BE2C (cell line): ENCODE data around the gene BBOF1.

Experiments used
- DNase-seq: peaks from one replicate; pipeline ENCODE4 v3.0.0-alpha.2; 2020
- H3K27me3 ChIP-seq: fragments of 250-450 bp; sonication (Bioruptor Pico); 2 replicates; pipeline ENCODE4 v1.5.1; 2020; ENCODE audit warnings: mild to moderate bottlenecking
- H3K36me3 ChIP-seq: fragments of 250-450 bp; sonication (Bioruptor Pico); 2 replicates; pipeline ENCODE4 v1.5.1; 2020; ENCODE audit warnings: mild to moderate bottlenecking
- H3K4me1 ChIP-seq: fragments of 250-450 bp; sonication (Bioruptor Pico); 2 replicates; pipeline ENCODE4 v1.5.1; 2020
- H3K4me3 ChIP-seq: 2 replicates; pipeline ENCODE4 v1.5.1; 2011; ENCODE audit warnings: low read depth, low read length
- H3K9me3 ChIP-seq: fragments of 250-450 bp; sonication (Bioruptor Pico); 2 replicates; pipeline ENCODE4 v1.5.1; 2020
- TF ChIP-seq, protein P1 (sequence below): IDR thresholded peaks from 2 replicates; pipeline ENCODE4 v1.5.1; 2012; ENCODE audit warnings: mild to moderate bottlenecking, low read depth, low read length

The BBOF1 gene

GRCh38 chr14:74018174-74018585, 969 bp upstream of the BBOF1 start:
- H3K27me3 ChIP-seq = no peaks in the 10 kb centered on the region
- no peak for DNase-seq
- no peaks in the 10 kb centered on the region; the same call in 1 of the 2 replicates for H3K9me3 ChIP-seq
- TF ChIP-seq, protein P1, sequence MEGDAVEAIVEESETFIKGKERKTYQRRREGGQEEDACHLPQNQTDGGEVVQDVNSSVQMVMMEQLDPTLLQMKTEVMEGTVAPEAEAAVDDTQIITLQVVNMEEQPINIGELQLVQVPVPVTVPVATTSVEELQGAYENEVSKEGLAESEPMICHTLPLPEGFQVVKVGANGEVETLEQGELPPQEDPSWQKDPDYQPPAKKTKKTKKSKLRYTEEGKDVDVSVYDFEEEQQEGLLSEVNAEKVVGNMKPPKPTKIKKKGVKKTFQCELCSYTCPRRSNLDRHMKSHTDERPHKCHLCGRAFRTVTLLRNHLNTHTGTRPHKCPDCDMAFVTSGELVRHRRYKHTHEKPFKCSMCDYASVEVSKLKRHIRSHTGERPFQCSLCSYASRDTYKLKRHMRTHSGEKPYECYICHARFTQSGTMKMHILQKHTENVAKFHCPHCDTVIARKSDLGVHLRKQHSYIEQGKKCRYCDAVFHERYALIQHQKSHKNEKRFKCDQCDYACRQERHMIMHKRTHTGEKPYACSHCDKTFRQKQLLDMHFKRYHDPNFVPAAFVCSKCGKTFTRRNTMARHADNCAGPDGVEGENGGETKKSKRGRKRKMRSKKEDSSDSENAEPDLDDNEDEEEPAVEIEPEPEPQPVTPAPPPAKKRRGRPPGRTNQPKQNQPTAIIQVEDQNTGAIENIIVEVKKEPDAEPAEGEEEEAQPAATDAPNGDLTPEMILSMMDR = no peak
- no peaks in the 10 kb centered on the region for H3K36me3 ChIP-seq
- H3K4me3 ChIP-seq = peak overlapping the region; percentile 96
- no peaks in the 10 kb centered on the region for H3K4me1 ChIP-seq

DNA sequence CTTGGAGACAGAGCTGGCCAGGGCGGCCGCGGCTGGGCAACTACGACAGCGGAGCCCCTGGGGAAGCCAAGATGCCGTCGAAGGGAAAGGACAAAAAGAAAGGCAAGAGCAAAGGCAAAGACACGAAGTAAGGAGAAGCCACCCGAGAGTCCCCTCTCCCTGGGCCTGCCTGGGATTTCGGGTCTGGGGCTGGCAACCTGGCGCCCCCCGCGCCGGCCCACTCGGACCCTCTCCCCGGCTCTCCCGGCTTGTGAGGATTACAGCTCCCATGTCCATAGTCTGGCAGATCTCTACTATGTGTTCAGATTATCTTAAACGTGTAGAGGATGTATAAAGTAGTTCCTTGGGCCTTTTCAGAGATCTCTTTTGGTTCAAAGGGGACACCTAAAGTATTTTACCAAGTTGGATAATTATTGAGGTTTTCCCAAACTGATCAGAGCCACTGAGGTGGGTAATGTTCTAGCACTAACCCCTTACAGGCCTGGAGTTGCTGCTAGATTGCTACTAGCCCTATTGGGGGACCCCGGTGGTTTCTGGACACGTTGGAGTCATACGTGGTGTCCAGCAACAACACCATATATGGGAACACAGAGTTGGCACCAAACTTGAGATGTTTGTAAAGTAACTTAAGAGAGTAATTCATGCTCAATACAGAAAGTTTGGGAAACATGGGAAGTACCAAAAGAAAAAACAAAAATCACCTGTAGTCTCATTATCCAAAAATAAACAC, 424 bp downstream of the BBOF1 start:
- Histone ChIP-seq H3K9me3 (no peaks in the 10 kb centered on the region), H3K4me1 (no peaks in the 10 kb centered on the region), H3K36me3 (no peaks in the 10 kb centered on the region), H3K4me3 (peak overlapping the region; percentile 96), H3K27me3 (no peaks in the 10 kb centered on the region)
- TF ChIP-seq, protein P1 = no peak
- no peak for DNase-seq

DNA sequence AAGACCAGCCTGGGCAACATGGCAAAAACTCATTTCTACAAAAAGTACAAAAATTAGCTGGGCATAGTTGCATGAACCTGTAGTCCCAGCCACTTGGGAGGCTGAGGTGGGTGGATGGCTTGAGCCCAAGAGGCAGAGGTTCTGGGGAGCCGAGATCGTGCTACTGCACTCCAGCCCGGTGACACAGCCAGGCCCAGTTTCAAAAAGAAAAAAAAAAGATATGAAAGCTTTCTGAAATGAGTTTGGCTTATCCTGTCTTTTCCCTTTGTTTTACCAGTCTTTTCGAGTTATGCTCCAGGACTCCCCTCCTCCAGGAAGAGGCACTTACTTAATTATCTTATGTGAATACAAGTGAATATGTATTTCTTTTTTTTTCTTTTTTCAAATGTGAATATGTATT, 3.2 kb downstream of the BBOF1 start:
- Histone ChIP-seq H3K4me3 (no peak overlapping the region), H3K27me3 (no peaks in the 10 kb centered on the region), H3K36me3 (no peaks in the 10 kb centered on the region), H3K9me3 (no peaks in the 10 kb centered on the region), H3K4me1 (no peaks in the 10 kb centered on the region)
- TF ChIP-seq, protein P1 = no peak
- no peak for DNase-seq

DNA sequence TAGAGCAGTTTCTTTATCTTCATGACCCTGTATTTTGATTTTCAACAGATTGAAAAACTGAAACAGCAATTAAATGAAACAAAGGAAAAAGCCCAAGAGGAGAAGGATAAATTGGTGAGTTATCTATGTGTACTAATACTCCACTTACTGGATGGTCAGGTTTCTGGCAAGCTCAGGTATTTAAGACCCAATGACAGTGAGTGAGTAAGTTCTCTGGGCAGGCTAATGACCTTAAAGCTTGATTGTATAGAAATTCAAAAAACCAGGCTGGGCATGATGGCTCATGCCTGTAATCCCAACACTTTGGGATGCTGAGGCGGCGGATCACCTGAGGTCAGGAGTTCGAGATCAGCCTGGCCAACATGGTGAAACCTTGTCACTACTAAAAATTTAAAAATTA, 10.0 kb downstream of the BBOF1 start:
- Histone ChIP-seq H3K36me3 (no peaks in the 10 kb centered on the region), H3K27me3 (peaks cover 5% of the 10 kb centered on the region; the same call in 1 of the 2 replicates), H3K9me3 (no peaks in the 10 kb centered on the region), H3K4me1 (no peaks in the 10 kb centered on the region), H3K4me3 (no peak overlapping the region)
- TF ChIP-seq, protein P1 = no peak
- DNase-seq = no peak

GRCh38 chr14:74034572-74034971, 15.4 kb downstream of the BBOF1 start:
- Histone ChIP-seq H3K9me3 (no peaks in the 10 kb centered on the region), H3K4me3 (no peak overlapping the region), H3K36me3 (no peaks in the 10 kb centered on the region), H3K4me1 (no peaks in the 10 kb centered on the region), H3K27me3 (no peaks in the 10 kb centered on the region)
- no peak for DNase-seq
- TF ChIP-seq, protein P1 = no peak

GRCh38 chr14:74035556-74035955, 16.4 kb downstream of the BBOF1 start:
- H3K27me3 ChIP-seq = no peaks in the 10 kb centered on the region
- no peak overlapping the region for H3K4me3 ChIP-seq
- TF ChIP-seq, protein P1 = no peak
- H3K9me3 ChIP-seq = no peaks in the 10 kb centered on the region
- H3K36me3 ChIP-seq = no peaks in the 10 kb centered on the region
- no peak for DNase-seq
- no peaks in the 10 kb centered on the region for H3K4me1 ChIP-seq
